ACHN (cell line): ENCODE results near the gene THOC1.

Experiments used
- DNase-seq: peaks from one replicate; pipeline ENCODE4 v3.0.0-alpha.2; 2015
- in situ Hi-C: cut with HindIII; loops from 2 replicates; pipeline ENCODE4 v1.10.0; 2017; ENCODE audit warnings: low sequenced_read_pairs, low pct_ligation_motif_present, low pct_unique_long_range_greater_than_20kb

The THOC1 gene

GRCh38 chr18:227902-228301, 39.9 kb downstream of the THOC1 start:
- no peak for DNase-seq
- in situ Hi-C loops = no loop called here

- no peak for DNase-seq
These were observed 40.5 kb downstream of the THOC1 start for GRCh38 chr18:227374-227773.

GRCh38 chr18:225745-226144, 42.1 kb downstream of the THOC1 start:
- in situ Hi-C loops = no loop called here
- no peak for DNase-seq

More at GRCh38 chr18:227374-227773, 40.5 kb downstream of the THOC1 start:
- in situ Hi-C loops = no loop called here

DNA sequence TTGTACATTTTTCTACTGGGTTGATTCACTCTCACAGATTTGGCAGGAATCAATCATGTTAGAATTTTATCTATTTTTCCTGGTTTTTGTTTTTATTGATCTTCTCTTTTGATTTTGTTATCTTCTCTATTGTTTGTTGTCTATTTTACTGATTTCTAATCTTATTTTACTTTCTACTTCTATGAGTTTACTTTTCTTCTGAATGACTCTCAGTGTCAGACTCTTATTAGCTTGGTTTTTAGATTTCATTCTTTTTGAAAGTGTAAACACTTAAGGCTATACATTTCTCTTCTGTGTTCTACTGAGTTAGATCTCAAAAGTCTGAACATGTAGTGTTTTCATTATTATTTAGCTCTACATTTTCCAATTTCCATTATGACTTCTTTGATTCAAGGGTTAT, 47.1 kb downstream of the THOC1 start:
- DNase-seq = no peak
- in situ Hi-C loops = no loop called here

GRCh38 chr18:217532-218336, 50.1 kb downstream of the THOC1 start:
- in situ Hi-C loops = no loop called here
- peak; percentile 4 for DNase-seq

- in situ Hi-C loops = no loop called here
These were observed 52.3 kb downstream of the THOC1 start for GRCh38 chr18:215448-216010.

DNA sequence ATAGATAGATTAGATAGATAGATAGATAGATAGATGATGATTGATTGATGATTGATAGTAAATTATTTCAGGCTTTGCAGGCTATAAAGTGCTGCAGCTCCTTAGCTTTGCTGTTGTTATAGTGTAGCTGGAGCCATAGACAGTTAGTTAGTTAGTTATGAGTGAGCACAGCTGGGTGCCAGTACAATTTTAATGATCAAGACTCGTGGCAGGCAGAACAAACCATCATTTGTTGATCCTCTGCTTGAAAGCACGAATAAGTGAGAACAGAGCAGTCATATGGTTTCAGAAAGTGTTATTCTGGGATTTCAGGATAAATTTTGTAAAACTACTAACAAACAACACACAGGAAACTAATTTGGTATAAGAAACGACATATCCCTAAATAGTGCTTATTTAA, 53.9 kb downstream of the THOC1 start:
- in situ Hi-C loops = no loop called here
- no peak for DNase-seq

More at GRCh38 chr18:215448-216010, 52.3 kb downstream of the THOC1 start:
- no peak for DNase-seq

DNA sequence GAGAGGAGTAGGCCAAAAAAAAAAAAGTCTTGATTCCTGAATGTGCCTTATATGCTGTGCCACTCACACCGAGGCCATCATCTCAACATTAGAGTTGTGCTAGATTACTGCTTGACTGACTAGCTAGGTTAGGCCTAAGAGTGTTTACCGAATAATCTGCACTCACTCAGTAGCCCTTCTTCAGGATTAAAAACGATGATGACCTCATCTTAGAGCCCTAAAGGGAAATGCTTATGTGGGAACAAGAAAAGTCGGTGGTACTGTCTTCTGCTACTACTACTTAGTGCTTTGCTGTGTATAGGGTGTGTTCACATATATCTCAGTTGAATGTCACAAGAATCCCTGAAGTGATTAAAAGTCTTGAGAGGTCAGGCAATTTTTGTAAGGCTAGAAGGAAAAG, 54.3 kb downstream of the THOC1 start:
- in situ Hi-C loops = no loop called here
- DNase-seq = no peak

- in situ Hi-C loops = no loop called here
- peak; percentile 8 for DNase-seq
These were observed 55.1 kb downstream of the THOC1 start for GRCh38 chr18:212780-213179.

- no peak for DNase-seq
- in situ Hi-C loops = no loop called here
These were observed 56.3 kb downstream of the THOC1 start for GRCh38 chr18:211582-211981.

DNA sequence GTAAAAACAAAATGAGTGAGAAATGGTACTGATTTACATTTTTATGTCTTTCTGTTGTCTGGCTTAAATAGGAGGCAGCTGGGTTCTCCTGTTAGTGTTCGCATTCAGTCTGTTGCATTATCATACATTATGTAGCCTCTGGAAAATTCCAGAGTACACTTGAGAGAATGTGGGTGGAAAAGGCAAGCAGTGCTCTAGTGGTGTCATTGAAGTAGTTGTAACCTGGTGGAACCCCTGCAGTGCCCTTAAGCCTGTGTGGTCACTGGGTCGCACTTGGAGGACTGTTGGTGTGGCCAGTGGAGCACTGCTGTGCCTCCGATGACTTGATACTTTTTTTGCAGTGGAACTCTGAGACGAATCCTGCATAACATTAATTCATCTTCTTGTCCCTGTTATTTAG, 57.1 kb downstream of the THOC1 start:
- no peak for DNase-seq
- in situ Hi-C loops = no loop called here

DNA sequence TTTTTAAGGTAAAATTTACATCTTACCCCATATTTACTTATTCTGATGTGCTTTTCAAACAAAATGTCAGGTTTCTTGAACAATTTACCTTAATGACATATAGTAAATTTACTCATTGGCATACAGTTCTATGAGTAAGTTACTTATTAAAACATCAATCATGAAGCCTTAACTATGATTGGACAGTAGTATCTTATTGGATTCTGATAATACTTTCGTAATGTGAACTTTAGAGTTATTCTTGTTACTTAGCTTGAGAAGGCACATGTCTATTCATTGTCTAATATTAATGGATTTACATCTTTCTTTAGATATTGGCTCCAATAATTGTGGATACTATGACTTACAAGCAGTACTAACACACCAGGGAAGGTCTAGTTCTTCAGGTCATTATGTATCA, 57.8 kb downstream of the THOC1 start:
- in situ Hi-C loops = no loop called here

GRCh38 chr18:199768-200167, 68.1 kb downstream of the THOC1 start:
- in situ Hi-C loops = no loop called here
- DNase-seq = no peak

More for the DNA sequence above, 57.8 kb downstream of the THOC1 start:
- no peak for DNase-seq

DNA sequence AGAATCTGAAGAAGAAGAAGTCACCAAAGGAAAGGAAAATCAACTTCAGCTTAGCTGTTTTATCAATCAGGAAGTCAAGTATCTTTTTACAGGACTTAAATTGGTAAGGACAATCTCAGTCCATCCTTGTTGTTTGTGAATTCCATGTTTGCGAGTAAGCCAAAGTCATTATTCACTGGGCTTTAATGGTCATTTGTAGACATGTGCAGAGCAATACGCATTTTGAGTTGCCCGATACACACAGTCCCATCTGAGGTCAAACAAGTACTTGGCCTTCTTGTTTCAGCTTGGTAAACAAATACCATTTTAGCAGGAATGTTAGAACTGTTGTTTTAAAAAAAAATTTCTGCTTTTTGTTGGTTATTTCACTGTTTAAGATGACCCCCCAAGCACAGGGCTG, 68.6 kb downstream of the THOC1 start:
- no peak for DNase-seq
- in situ Hi-C loops = no loop called here

DNA sequence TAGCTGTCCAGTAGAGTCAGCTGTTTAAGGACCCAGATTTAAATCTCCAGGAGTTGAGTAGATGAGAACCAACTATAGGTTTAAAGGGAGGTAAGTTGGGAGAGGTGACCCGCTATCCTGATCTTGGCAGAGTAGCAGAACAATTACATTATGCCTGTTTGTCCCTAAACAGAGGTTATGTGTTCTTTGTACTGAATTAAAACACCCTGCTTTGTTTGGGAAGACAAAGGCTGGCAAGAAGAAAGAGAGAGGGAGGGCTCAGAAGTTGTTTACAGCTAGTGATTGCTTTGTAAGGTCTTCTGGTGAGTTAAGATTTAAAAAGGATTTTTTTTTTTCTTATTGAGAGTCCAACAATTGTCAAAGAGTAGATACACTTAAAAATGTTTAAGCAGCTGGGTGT, 72.2 kb downstream of the THOC1 start:
- in situ Hi-C loops = no loop called here
- no peak for DNase-seq

GRCh38 chr18:192801-193200, 75.0 kb downstream of the THOC1 start:
- in situ Hi-C loops = no loop called here

DNA sequence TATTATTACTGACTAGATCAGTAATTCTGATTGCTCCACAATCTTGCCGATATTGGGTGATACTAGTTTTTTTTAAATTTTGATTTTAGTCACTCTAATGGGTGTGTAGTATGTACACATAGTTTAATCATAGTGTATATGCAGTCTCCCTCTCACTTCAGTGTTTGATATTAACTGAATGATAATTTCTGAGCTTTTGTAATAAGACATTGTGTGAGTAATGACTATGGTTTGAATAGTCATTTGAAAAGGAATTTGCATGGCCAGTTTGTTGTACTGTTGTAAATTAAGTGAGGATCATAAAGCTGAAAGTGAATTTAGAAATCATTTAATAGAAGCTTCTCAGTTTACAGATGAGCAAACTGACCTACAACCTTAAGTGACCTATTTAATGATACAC, 76.1 kb downstream of the THOC1 start:
- DNase-seq = no peak
- in situ Hi-C loops = no loop called here

More at GRCh38 chr18:192801-193200, 75.0 kb downstream of the THOC1 start:
- no peak for DNase-seq

- in situ Hi-C loops = no loop called here
- no peak for DNase-seq
These were observed 78.6 kb downstream of the THOC1 start for GRCh38 chr18:189254-189653.

GRCh38 chr18:183769-184168, 84.1 kb downstream of the THOC1 start:
- in situ Hi-C loops = no loop called here
- no peak for DNase-seq

DNA sequence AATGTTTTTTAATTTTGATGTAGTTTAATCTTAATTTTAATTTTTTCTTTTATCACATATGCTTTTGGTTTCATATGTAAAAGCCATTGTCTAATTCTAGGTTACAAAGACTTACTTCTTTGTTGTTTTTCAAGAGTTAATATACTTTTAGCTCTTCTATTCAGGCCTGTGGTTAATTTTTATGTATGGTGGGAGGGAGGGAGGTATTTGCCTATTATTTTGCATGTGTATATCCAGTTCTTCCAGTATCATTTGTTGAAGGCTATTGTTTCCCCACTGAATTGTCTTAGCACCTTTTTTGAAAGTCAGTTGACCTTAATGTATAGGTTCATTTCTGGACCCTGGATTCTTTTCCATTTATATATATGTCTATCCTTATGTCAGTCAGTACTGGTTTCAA, 86.1 kb downstream of the THOC1 start:
- DNase-seq = no peak
- in situ Hi-C loops = no loop called here
